GM19372 (cell line): Measurements from ENCODE around the gene PTPRS.

ENCODE experiments used
- ATAC-seq: cut with Tn5 transposase; IDR thresholded peaks from one replicate; pipeline ENCODE4 v1.9.1; 2021; ENCODE audit warnings: mild to moderate bottlenecking, low read depth, moderate library complexity; ENCODE audit not compliant: unreplicated experiment

Gene PTPRS

DNA sequence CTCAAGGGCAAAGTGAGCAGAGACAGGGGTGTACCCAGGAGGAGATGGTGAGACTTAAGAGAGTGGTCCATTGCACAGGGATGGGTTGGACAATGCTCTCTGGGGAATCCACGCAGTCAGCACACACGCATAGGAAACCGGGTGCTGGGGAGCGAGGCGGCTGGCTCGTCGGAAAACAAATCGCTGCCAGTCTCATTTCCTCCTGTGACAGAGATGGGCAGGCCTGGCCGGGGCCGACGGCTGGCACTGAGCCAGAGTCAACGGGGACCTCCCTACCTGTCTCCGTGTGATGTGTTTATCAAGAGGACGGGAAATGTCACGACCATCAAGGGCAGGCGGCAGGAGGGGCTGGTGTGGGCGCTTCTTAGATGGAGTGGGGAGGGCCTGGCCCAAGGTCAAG lies 27.3 kb downstream of the PTPRS start:
- no peak for ATAC-seq

DNA sequence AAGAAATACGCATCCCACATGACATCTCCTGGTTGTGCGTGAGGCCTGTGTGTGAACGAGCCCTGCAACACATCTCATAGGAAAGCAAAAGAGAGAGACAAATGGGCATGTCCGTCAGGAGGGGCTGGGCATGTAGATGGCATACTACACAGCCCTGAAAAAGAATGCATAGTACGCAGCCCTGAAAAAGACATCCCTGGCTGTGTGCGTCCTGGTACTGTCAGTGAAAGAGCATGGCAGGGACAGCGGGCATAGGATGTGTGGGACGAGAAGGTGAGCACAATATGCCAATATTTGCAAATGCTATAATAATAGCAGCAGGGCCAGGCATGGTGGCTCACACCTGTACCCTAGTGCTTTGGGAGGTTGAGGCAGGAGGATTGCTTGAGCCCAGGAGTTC lies 28.6 kb downstream of the PTPRS start:
- ATAC-seq, result no peak

DNA sequence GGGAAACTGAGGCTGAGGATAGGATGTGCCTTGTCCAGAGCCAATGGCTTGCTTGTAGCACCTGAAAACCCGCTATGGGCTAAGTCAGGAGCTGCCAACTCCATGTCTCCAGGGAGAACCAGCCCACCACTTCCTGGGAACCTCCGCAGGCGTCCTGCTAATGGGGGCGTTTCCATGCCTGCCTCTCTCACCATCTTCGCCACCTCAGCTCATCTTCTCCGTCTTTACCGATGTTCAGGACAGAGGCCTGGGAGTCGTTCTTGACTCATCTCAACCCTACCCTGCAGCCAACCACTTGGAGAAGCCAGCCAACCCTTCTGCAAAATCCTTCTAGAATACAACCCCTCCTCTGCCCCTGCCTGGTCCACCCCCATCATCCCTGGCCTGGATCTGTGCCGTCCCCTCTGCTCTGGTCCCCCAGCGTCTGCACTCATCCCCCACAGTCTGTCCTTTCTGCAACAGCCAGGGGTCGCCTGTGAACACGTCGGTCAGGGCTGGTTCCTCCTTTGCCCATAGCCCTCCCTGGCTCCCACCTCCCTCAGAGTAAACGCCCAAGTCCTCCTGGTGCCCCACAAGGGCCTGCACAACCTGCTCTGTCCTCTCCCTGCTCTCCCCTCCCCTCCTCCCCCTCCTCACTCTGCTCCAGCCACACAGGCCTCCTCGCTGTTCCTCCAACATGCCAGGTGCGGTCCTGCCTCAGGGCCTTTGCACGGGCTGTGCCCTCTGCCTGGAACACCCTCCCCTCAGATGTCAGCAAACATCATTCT lies 31.0 kb downstream of the PTPRS start:
- ATAC-seq, result no peak

DNA sequence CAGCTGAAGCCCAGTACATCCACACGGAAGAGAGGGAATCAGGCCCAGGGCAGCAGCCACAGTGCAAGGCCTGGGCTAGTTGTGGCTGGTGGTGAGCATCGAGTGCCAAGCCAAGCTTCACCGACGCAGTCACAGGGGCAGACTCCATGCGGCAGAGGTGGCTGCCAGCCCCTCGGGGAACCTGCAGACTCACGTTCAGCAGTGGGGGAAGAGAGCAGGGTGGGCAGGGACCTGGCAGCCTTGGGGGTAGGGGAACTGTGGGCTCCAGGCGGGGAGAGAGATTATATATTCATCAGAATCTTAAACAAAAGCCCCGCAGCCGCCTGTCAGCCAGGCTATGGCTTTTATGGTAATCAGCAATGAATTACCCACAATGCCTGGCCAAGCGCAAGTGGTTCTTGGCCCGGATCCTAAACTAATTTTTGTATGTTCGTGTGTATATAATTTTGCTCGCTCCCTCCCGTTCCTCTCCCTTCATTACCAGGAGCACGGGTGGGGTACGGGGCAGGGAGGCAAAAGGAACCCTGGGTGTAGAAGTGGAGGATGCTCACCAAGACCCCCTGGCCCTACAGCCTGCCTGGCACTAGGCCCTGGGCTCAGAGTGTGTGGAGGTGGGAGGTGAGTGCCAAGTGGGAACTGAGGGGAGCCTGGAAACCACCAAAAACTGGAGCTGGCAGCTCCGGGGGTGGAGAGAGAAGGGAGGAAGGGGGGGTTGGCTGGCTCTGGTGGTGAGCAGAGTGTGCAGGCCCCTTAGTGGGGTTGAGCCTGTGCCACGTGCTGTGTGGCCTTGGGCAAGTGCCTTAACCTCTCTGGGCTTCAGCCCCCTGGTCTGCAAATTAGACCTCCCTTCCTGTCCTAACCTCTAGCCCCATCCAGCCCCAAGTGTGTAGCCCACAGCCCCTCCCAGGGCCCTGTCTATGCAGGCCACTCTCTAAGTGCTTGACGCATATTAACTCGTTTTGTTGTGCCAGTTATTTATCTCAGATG lies 31.9 kb downstream of the PTPRS start:
- no peak for ATAC-seq

DNA sequence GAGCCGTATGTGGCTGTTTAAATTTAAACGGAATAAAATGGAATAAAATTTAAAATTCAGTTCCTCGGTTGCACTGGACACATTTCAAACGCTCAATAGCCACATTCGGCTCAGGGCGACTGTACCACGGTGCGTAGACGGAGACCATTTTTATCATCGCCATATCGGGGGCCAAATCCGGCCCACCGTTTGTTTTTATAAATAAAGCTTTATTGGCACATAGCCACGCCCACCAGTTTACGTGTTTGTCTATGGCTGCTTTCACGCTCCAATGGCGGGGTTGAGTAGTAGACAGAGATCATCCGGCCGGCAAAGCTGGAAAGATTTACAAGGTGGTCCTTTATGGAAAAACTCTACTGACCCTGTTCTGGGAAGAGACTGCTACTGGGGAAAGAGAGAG lies 33.0 kb downstream of the PTPRS start:
- ATAC-seq, result no peak

DNA sequence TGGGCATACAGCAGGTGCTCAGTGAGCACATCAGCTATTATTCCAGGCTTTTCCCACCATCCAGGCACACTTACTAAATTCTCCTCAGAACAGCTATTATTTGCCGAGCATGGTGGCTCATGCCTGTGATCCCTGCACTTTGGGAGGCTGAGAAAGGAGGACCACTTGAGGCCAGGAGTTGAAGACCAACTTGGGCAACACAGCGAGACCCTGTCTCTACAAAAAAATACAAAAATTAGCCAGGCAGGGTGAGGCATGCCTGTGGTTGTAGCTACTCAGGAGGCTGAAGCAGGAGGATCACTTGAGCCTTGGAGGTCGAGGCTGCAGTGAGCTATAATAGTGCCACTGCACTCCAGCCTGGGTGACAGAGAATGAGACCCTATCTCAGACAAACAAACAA lies 35.4 kb downstream of the PTPRS start:
- no peak for ATAC-seq

DNA sequence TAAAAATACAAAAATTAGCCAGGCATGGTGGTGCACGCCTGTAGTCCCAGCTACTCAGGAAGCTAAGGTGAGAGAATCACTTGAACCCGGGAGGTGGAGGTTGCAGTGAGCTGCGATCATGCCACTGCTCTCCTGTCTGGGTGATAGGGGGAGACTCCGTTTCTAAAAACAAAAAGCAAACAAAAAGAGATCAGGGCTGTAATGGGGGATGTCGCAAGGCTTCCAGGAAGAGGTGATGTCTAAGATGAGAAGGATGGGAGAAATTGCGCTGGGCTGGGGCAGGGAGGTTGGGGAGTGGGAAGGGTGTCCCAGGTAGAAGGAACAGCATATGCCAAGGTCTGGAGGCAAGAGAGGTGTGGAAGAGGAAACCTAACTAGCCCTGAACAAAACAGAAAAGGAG lies 36.1 kb downstream of the PTPRS start:
- no peak for ATAC-seq

DNA sequence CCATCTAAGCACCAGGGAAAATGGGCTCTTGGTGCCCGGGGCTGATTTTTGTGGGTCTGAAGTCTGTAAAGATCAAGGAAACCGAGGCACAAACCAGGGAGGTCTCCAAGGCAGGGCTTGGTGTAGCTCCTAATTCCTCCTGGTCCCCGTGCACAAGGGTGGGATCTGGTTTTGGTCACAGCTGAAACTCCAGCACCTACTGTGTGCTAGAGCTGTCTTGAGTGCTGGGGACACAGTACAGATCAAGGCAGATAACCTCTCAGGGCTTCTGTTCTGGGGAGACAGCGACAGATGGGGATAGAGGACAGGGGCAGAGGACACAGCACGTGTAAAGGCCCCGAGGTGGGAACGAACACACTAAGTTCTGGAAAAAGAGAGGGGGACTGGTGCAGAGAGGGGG lies 37.4 kb downstream of the PTPRS start:
- no peak for ATAC-seq

DNA sequence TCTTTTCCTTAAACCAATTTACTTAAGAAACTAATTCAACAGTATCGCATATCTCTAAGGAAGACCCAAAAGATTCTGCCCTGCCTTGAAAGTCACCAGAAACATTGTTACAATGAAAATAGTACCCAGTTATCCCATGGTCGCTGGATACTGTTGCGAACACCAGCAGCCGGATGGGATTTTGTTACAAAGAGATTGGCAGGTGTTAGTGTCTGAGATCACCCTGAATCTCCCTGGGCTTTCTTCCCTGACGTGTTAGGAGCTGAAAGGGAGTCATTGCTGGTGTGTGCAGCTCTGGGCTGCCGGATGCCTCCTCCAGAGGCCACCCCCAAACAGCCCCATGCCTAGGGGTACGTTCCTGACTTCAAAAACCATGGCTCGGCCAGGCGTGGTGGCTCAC lies 38.2 kb downstream of the PTPRS start:
- no peak for ATAC-seq

DNA sequence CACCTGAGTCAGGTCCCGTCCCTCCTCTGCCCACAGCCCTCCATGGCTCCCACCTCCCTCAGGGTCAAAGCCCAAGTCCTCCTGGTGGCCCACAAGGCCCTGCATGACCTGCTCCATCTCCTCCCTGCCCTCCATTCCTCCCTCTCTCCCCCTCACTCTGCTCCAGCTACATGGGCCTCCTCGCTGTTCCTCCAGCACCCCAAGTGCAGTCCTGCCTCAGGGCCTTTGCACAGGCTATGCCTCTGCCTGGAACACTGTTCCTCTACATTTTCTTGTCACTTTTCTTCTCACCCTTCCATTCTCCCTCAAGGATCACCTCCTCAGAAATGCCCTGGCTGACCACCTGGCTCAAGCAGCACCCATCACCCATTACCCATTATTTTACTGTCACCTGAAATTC lies 41.5 kb downstream of the PTPRS start:
- no peak for ATAC-seq

DNA sequence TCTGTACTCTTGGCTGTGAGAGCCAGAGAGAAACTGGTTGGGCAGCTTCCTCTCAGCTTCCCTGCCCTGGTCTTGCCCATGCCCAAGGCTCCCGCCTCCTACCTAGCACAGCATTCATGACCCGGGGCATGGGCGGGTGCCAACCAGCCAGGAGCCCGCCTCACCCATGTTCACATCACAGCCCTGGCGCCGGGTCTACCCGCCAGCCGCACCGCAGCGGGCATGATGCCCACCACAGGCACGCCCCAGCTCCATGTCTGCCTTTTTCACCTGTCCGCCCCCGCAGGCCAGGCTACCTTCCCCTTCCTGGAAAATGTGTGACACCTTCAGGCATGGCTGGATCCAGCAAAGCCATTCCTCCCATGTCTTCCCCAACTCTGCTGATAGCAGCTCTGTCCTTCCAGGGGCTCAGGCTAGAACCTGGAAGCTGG lies 42.1 kb downstream of the PTPRS start:
- ATAC-seq, result no peak

DNA sequence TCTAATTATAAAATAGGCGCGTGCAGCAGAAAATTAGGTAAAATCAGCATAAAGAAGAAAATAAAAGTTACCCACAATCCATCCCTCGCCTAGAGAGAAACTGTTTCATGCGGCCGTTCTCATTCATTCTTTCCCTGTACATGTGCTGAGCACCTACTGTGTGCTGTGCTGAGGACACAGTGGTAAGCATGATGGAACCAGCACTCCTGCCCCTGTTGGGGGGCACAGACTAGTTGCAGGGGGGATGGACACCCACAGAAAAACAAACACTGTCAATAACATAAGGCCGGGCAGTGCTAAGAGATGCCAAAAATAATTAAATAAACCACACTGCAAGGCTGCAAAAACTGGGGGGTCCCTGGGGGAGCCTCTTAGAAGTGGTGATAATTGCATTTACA lies 43.3 kb downstream of the PTPRS start:
- ATAC-seq, result no peak

DNA sequence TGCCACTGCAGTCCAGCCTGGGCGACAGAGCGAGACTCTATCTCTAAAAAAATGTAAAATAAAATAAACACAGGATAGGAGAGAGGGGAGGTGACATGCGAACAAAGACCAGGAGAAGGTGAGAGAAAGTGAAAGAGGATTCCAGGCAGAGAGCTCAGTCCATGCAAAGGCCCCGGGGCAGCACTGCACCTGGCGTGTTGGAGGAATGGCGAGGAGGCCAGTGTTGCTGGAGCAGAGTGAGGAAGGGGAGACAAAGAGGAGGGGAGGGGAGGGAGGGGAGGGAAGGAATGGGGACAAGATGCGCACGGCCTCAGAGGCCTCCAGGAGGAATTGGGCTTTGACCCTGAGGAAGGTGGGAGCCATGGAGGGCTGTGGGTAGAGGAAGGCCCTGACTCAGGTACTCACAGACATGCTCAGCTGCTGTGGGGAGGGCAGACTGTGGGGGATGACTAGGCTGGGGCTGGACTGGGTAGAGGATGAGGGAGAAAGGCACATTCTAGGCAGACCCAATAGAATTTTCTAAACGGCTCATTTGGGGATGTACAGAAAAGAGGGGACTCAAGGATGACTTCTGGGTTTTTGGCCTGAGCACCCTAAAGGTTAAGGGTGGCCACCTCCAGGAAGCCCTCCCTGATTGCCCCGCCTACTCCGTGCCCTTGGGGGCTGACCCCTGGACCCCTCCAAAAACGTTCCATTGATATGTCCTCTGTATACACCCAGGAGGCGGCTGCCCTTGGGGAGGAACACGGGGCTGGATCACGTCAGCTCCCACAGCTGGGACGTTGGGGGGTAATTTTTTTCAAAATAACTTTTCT lies 43.9 kb downstream of the PTPRS start:
- ATAC-seq, result no peak

DNA sequence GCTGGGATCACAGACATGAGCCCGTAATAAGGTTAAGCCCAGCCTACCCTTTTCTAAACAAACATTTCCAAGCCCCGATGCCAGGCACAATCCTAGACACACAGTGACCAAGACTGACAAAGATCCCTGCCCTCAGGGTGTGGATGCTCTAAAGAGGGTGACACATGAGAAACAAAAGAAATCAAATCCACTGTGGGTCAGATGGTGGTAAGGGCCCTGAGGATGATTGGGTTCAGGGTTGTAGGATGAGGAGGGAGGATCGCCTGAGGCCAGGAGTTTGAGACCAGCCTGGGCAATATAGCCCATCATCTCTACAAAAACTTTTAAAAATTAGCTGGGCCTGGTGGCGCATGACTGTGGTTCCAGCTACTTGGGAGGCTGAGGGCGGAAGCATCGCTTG lies 44.6 kb downstream of the PTPRS start:
- no peak for ATAC-seq

DNA sequence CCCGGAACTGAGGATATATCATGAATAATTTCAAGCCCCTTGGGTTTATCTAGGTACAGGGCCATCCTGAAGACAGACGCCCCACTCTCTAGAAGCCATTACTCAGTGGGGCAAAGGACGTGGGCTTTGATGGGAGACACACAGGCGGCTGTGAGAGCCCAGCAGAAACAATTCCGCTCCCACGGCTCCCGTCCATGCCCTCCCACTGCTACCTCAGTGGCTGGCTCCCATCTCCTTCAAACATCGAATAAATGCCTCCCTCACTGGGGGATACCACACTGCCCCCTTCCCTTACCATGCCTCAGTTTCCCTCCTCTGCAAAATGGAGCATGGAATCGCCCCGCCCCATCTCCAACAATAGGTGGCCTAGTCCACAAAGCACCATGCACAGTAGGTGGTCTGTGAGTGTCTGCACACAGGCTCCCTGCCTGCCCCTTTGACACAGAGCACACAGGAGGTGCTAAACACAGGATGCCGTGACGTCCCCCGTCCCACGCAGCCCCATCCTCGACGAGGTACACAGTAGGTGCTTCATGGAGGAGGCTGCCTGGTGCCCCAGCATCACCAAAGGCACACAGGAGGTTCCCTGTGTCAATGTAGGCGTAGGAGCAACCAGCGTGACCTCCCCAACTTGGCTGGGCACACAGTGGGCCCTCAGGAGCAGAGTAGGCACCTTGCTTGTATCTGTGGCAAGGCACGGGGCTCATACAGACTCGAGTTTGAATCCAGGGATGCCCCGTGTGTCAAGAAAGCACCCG lies 46.0 kb downstream of the PTPRS start:
- no peak for ATAC-seq

DNA sequence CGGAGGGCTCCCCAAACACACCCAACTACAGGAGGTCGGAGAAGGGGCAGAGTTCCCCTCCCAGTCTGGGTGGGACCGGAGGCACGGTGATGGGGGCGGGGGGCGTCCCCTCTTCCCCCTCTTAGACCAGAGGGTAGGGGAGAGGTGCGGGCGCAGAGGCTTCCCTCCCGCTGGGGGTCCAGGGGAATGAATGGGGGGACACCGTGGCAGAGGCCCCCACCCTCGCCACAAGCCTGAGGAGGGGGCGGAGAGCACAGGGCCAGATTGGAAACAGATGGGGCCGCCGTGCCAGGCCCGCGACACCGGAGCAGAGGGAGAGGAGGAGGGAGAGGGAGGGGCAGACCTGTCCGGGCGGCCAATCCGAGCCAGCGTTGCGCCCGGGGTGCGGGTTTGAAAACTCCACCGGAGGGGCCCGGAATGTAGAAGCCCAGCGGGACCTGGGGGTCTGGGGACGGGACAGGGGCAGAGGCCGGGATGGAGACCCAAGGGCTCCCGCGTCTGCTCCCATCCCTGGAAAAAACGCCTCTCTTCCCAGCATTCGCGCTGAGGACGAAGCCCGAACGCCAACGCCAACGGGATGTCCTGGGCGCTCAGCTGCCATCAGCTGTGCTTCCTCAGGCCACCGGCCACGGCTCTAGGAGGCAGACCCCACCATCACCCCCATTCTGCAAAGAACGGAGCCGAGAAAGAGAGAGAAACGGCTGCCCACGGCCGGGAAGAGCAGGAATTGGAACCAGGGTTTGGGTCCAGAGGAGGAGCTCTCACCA lies 46.8 kb downstream of the PTPRS start:
- ATAC-seq, result no peak

DNA sequence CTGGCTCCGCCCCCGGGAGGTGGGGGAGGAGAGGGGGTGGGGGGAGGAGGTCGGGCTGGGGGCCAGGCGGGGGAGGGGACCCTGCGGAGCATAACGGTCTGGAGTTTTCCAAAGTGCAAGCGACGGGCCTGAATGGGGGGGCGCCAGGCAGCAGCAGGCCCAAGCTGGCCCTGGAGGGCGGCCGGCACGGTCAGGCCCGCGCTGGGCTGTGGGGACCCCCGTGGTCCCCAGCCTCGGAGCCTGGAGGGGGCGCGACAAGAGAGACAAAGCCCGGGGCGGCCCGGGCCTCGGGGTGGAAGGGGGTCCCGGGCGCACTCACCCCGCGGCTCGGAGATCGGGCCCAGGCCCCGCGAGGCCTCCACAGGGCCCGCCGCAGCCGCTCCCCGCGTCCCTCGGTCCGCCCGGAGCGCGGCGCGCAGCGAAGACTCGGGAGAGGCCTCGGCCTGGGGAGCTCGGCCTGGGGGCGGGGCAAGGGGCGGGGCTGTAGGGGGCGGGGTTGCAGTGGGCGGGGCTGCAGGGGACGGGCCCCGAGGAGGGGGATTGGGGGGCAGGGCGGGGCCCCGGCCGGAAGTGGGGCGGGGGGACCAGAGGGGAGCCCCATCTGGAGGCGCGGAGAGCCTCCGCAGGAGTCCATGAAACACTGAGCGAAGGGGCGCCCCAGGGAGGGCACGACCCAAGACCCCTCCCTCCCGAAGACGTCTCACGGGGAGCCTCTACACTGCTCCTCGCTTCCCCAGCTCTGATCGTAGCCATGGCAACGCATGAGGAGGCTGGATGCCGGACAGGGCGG lies 47.6 kb downstream of the PTPRS start:
- ATAC-seq, result no peak

DNA sequence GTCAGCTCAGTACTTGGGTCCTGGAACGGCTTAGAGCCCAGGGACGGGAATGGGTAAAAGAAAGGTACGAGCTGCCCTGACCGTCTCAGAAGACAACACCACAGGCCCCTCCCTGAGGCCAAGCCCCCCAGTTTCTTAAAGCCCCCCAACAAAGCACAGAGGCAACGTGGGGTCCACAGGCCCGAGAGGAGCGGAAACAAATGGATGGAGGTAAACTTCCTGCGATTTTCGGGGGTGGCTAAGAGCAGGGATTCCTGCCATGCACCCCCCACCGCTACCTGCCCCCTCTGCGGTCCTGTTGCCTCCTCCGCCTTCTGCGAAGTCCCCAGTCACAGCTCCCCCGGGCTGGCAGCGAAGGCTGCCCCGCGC lies 48.2 kb downstream of the PTPRS start:
- ATAC-seq, result no peak
